ENCODE results near the gene MAPK1.
"Not testable (repeated sequence)": the region's sequence is repeated elsewhere in the genome, so short reads cannot be mapped to it uniquely, and the experiment has no call there.

DNA sequence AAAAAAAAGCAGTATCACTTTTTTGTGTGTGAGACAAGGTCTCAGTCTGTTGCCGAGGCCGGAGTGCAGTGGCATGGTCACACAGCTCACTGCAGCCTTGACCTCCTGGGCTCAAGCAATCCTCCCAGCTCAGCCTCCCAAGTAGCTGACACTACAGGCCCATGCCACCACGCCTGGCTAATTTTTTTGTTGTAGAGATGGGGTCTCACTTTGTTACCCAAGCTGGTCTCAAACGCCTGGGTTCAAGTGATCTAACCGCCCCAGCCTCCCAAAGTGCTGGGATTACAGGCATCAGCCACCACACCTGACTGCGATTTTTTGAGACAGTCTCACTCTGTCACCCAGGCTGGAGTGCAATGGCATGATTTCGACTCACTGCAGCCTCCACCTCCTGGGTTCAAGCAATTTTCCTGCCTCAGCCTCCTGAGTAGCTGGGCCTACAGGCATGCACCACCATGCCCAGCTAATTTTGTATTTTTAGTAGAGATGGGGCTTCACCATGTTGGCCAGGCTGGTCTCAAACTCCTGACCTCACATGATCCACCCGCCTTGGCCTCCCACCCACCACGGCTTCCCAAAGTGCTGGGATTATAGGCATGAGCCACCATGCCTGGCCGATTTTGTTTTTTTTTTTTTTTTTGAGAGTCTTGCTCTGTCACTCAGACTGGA, 147.1 kb downstream of the MAPK1 start:
- TF ChIP-seq, protein P1, sequence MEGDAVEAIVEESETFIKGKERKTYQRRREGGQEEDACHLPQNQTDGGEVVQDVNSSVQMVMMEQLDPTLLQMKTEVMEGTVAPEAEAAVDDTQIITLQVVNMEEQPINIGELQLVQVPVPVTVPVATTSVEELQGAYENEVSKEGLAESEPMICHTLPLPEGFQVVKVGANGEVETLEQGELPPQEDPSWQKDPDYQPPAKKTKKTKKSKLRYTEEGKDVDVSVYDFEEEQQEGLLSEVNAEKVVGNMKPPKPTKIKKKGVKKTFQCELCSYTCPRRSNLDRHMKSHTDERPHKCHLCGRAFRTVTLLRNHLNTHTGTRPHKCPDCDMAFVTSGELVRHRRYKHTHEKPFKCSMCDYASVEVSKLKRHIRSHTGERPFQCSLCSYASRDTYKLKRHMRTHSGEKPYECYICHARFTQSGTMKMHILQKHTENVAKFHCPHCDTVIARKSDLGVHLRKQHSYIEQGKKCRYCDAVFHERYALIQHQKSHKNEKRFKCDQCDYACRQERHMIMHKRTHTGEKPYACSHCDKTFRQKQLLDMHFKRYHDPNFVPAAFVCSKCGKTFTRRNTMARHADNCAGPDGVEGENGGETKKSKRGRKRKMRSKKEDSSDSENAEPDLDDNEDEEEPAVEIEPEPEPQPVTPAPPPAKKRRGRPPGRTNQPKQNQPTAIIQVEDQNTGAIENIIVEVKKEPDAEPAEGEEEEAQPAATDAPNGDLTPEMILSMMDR (IDR thresholded peaks at IDR 0.05; ENCODE audit: insufficient read depth, low read depth, low read length), result not testable (repeated sequence)
- not testable (repeated sequence) for TF ChIP-seq EZH2 (IDR thresholded peaks at IDR 0.05; ENCODE audit: insufficient read depth, low read length)
